Lung microvascular endothelial cell (primary cell): ENCODE results near the gene DNAH11. TPM values are rescaled to one million over a fixed set of nuclear protein-coding genes. Genes with fewer than 3 reads are reported as not detected.
"Not testable (repeated sequence)": the region's sequence is repeated elsewhere in the genome, so short reads cannot be mapped to it uniquely, and the experiment has no call there.

ENCODE experiments used
- DNase-seq, 2 donors: peaks; one replicate each; pipeline versions ENCODE4 v3.0.0 to v3.0.0-alpha.2; 2010; ENCODE audit warnings: low read depth in 2 of 2
- total RNA-seq: library from RNA; depleted of rRNA; stranded (reverse); fragments of >200 nt; gene quantifications from 2 replicates; pipeline ENCODE4 v1.2.1, GENCODE V29; 2014

Gene DNAH11
- total RNA-seq, 1 donor from 2014 or later = 0.20 TPM

GRCh38 chr7:21771906-21772610, 229.2 kb downstream of the DNAH11 start:
- DNase-seq = no peak

- no peak for DNase-seq
These were observed 230.5 kb downstream of the DNAH11 start for GRCh38 chr7:21773326-21773725.

GRCh38 chr7:21777921-21778320, 235.1 kb downstream of the DNAH11 start:
- no peak for DNase-seq

GRCh38 chr7:21778953-21779352, 236.1 kb downstream of the DNAH11 start:
- no peak for DNase-seq

- DNase-seq = no peak
These were observed 240.2 kb downstream of the DNAH11 start for GRCh38 chr7:21782996-21783395.

- no peak for DNase-seq
These were observed 242.2 kb downstream of the DNAH11 start for GRCh38 chr7:21784989-21785388.

GRCh38 chr7:21805791-21806190, 263.0 kb downstream of the DNAH11 start:
- no peak for DNase-seq

- no peak for DNase-seq
These were observed 263.5 kb downstream of the DNAH11 start for GRCh38 chr7:21806388-21806787.

GRCh38 chr7:21819048-21819447, 276.2 kb downstream of the DNAH11 start:
- no peak for DNase-seq

GRCh38 chr7:21828841-21829240, 286.0 kb downstream of the DNAH11 start:
- DNase-seq = no peak

GRCh38 chr7:21829731-21830130, 286.9 kb downstream of the DNAH11 start:
- DNase-seq = no peak

GRCh38 chr7:21844742-21845141, 301.9 kb downstream of the DNAH11 start:
- DNase-seq = no peak

- peak in 1 of 2 donors; percentile 63 for DNase-seq
These were observed 307.9 kb downstream of the DNAH11 start for GRCh38 chr7:21850531-21851285.

- DNase-seq = peak in 1 of 2 donors; percentile 53
These were observed 308.7 kb downstream of the DNAH11 start for GRCh38 chr7:21851559-21851967.

GRCh38 chr7:21865631-21866204, 322.9 kb downstream of the DNAH11 start:
- DNase-seq = not testable (repeated sequence)

- no peak for DNase-seq
These were observed 323.9 kb downstream of the DNAH11 start for GRCh38 chr7:21866731-21867130.

- no peak for DNase-seq
These were observed 324.4 kb downstream of the DNAH11 start for GRCh38 chr7:21867226-21867625.

GRCh38 chr7:21867816-21868575, 325.2 kb downstream of the DNAH11 start:
- DNase-seq = no peak

- no peak for DNase-seq
These were observed 325.7 kb downstream of the DNAH11 start for GRCh38 chr7:21868576-21868850.

GRCh38 chr7:21869785-21870402, 327.1 kb downstream of the DNAH11 start:
- peak in 1 of 2 donors; percentile 10 for DNase-seq

GRCh38 chr7:21883069-21883468, 340.2 kb downstream of the DNAH11 start:
- no peak for DNase-seq

- not testable (repeated sequence) for DNase-seq
These were observed 340.7 kb downstream of the DNAH11 start for GRCh38 chr7:21883501-21883900.
